WERI-Rb-1 (cell line): ENCODE results near the gene MIPOL1.
"Not testable (repeated sequence)": the region's sequence is repeated elsewhere in the genome, so short reads cannot be mapped to it uniquely, and the experiment has no call there.

ENCODE experiments used
- DNase-seq: peaks from one replicate; pipeline ENCODE4 v3.0.0-alpha.2; 2020
- H3K27ac ChIP-seq: fragments of 250-450 bp; sonication (Bioruptor Pico); 2 replicates; pipeline ENCODE4 v1.5.1; 2020; ENCODE audit warnings: mild to moderate bottlenecking, moderate library complexity
- H3K27me3 ChIP-seq: fragments of 250-450 bp; sonication (Bioruptor Pico); 2 replicates; pipeline ENCODE4 v1.5.1; 2021; ENCODE audit warnings: mild to moderate bottlenecking, low read depth, moderate library complexity; ENCODE audit not compliant: insufficient read depth, severe bottlenecking
- H3K36me3 ChIP-seq: fragments of 250-450 bp; sonication (Bioruptor Pico); 2 replicates; pipeline ENCODE4 v1.5.1; 2020; ENCODE audit warnings: mild to moderate bottlenecking, moderate library complexity
- H3K4me3 ChIP-seq: 2 replicates; pipeline ENCODE4 v1.5.1; 2011; ENCODE audit warnings: low read depth, mild to moderate bottlenecking, control low read depth, low read length
- H3K9me3 ChIP-seq: fragments of 250-450 bp; sonication (Bioruptor Pico); 2 replicates; pipeline ENCODE4 v1.5.1; 2021; ENCODE audit warnings: mild to moderate bottlenecking, moderate library complexity; ENCODE audit not compliant: severe bottlenecking
- TF ChIP-seq, protein P1 (sequence below): IDR thresholded peaks from 2 replicates; pipeline ENCODE4 v1.5.1; 2011; ENCODE audit warnings: low read depth, mild to moderate bottlenecking, control low read depth, inconsistent platforms, low read length

Gene MIPOL1

GRCh38 chr14:37311252-37311651 lies 113.5 kb downstream of the MIPOL1 start:
- no peaks in the 10 kb centered on the region for H3K36me3 ChIP-seq
- H3K9me3 ChIP-seq = no peaks in the 10 kb centered on the region
- DNase-seq = no peak
- H3K4me3 ChIP-seq = no peak overlapping the region
- TF ChIP-seq, protein P1, sequence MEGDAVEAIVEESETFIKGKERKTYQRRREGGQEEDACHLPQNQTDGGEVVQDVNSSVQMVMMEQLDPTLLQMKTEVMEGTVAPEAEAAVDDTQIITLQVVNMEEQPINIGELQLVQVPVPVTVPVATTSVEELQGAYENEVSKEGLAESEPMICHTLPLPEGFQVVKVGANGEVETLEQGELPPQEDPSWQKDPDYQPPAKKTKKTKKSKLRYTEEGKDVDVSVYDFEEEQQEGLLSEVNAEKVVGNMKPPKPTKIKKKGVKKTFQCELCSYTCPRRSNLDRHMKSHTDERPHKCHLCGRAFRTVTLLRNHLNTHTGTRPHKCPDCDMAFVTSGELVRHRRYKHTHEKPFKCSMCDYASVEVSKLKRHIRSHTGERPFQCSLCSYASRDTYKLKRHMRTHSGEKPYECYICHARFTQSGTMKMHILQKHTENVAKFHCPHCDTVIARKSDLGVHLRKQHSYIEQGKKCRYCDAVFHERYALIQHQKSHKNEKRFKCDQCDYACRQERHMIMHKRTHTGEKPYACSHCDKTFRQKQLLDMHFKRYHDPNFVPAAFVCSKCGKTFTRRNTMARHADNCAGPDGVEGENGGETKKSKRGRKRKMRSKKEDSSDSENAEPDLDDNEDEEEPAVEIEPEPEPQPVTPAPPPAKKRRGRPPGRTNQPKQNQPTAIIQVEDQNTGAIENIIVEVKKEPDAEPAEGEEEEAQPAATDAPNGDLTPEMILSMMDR = no peak
- H3K27me3 ChIP-seq = no peaks in the 10 kb centered on the region
- H3K27ac ChIP-seq = no peak overlapping the region

GRCh38 chr14:37318938-37319337 lies 121.2 kb downstream of the MIPOL1 start:
- H3K9me3 ChIP-seq = no peaks in the 10 kb centered on the region
- H3K4me3 ChIP-seq = no peak overlapping the region
- H3K36me3 ChIP-seq = no peaks in the 10 kb centered on the region
- H3K27me3 ChIP-seq = no peaks in the 10 kb centered on the region
- H3K27ac ChIP-seq = no peak overlapping the region
- TF ChIP-seq, protein P1 = no peak
- no peak for DNase-seq

- TF ChIP-seq, protein P1 = no peak
- no peaks in the 10 kb centered on the region for H3K9me3 ChIP-seq
- no peak overlapping the region for H3K4me3 ChIP-seq
- DNase-seq = no peak
- H3K36me3 ChIP-seq = no peaks in the 10 kb centered on the region
- no peak overlapping the region for H3K27ac ChIP-seq
- H3K27me3 ChIP-seq = no peaks in the 10 kb centered on the region
Observed at GRCh38 chr14:37320106-37320505, 122.4 kb downstream of the MIPOL1 start.

DNA sequence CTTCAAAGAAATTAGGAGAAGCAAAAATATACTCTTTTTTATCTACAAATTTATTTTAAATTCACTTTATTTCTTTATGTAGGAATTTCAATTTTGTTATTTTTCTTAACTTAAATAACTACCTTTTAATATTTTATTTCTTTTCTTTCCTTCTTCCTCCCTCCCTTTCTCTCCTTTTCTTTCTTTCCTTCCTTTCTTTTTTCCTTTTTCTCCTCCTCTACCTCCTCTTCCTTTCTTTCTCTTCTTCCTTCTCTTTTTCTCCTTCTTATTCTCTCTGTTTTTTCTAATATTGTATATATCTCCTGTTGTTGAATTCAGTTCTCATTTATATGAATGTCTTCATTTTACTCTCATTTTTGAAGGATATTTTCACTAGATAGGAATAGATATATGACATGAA lies 127.6 kb downstream of the MIPOL1 start:
- no peak for DNase-seq
- H3K36me3 ChIP-seq = no peaks in the 10 kb centered on the region
- no peaks in the 10 kb centered on the region for H3K9me3 ChIP-seq
- H3K4me3 ChIP-seq = no peak overlapping the region
- H3K27ac ChIP-seq = no peak overlapping the region
- TF ChIP-seq, protein P1 = no peak
- H3K27me3 ChIP-seq = no peaks in the 10 kb centered on the region

GRCh38 chr14:37326434-37326833 lies 128.7 kb downstream of the MIPOL1 start:
- no peaks in the 10 kb centered on the region for H3K9me3 ChIP-seq
- DNase-seq = no peak
- no peaks in the 10 kb centered on the region for H3K27me3 ChIP-seq
- H3K36me3 ChIP-seq = no peaks in the 10 kb centered on the region
- TF ChIP-seq, protein P1 = no peak
- H3K4me3 ChIP-seq = no peak overlapping the region
- no peak overlapping the region for H3K27ac ChIP-seq

DNA sequence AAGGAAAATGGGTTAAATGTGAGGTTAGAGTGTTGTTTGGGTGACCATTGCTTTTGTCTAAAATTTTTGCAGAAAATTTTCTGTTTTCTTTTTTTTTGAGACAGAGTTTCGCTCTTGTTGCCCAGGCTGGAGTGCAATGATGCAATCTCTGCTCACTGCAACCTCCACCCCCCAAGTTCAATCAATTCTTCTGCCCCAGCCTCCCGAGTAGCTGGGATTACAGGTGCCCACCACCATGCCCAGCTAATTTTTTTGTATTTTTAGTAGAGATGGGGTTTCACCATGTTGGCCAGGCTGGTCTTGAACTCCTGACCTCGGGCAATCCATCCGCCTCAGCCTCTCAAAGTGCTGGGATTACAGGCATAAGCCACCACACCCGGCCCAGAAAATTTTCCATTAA lies 130.2 kb downstream of the MIPOL1 start:
- H3K27me3 ChIP-seq = not testable (repeated sequence)

More for the DNA sequence above, 130.2 kb downstream of the MIPOL1 start:
- H3K9me3 ChIP-seq, H3K36me3 ChIP-seq, H3K4me3 ChIP-seq, H3K27ac ChIP-seq, DNase-seq: not testable (repeated sequence)
